Esophagus squamous epithelium (tissue), 5 donors: ENCODE results near the gene SPC25. TPM values are rescaled to one million over a fixed set of nuclear protein-coding genes. Genes with fewer than 3 reads are reported as not detected.
"Not testable (repeated sequence)": the region's sequence is repeated elsewhere in the genome, so short reads cannot be mapped to it uniquely, and the experiment has no call there.

ENCODE experiments used
- DNase-seq: peaks from one replicate; lab custom pipeline; 2025; lab: John Stamatoyannopoulos, UW
- H3K27ac ChIP-seq, 4 donors: fragments of 200-600 bp; sonication (generic); one replicate each; pipeline ENCODE4 v1.5.1; 2016 to 2019; ENCODE audit warnings: mild to moderate bottlenecking in 1 of 4
- H3K27me3 ChIP-seq, 4 donors: fragments of 200-600 bp; sonication (generic); 1 replicate in 3 of 4; 2 replicates in 1 of 4; pipeline versions ENCODE4 v1.5.1 to v1.6.0; 2017 to 2021; ENCODE audit warnings: antibody characterized with exemption in 1 of 4
- H3K36me3 ChIP-seq, 3 donors: fragments of 200-600 bp; sonication (generic); one replicate each; pipeline ENCODE4 v1.5.1; 2016 to 2019
- H3K4me1 ChIP-seq, 3 donors: fragments of 200-600 bp; sonication (generic); one replicate each; pipeline ENCODE4 v1.5.1; 2017 to 2019
- H3K4me3 ChIP-seq, 4 donors: fragments of 200-600 bp; sonication (generic); 1 replicate in 3 of 4; 2 replicates in 1 of 4; pipeline ENCODE4 v1.5.1; 2016 to 2019; ENCODE audit warnings: mild to moderate bottlenecking in 2 of 4, moderate library complexity in 1 of 4
- H3K9me3 ChIP-seq, 3 donors: fragments of 200-600 bp; sonication (generic); one replicate each; pipeline ENCODE4 v1.5.1; 2016 to 2019
- CTCF ChIP-seq, 6 experiments: fragments of 450-650 bp in 4 of 6; fragments of 200-600 bp in 2 of 6; sonication (generic) in 2 of 6; IDR thresholded peaks; one replicate each; pipeline ENCODE4 v1.5.1; 2016 to 2019; ENCODE audit warnings: antibody characterized with exemption in 6 of 6, mild to moderate bottlenecking in 4 of 6, moderate library complexity in 4 of 6
- POLR2A ChIP-seq, 4 donors: fragments of 450-650 bp; IDR thresholded peaks; one replicate each; pipeline ENCODE4 v1.6.1; 2017; ENCODE audit warnings: antibody characterized with exemption in 4 of 4, mild to moderate bottlenecking in 4 of 4, moderate library complexity in 3 of 4
- WGBS, 2 donors: methylation state at CpG; one replicate each; pipeline ENCODE4 v1.1.5; 2018; 5-methylcytosine and 5-hydroxymethylcytosine counted together
- intact Hi-C: fragments of 100-400 bp; cut with DNase I; formaldehyde crosslinking; loops from one replicate; pipeline ENCODE4 v1.15.0; 2022
- total RNA-seq, 4 donors: library from RNA; depleted of rRNA; stranded (reverse); fragments of >200 nt; gene quantifications; one replicate each; pipeline ENCODE4 v1.1.0, GENCODE V29; 2016
- donor health status: DM: yes; HTN: yes; CAD: no.

The SPC25 gene
- total RNA-seq: 10 to 100 TPM in 1 of 4 donors, 1 to 10 TPM in 3; 2.2 to 11.7 (median 4.2) TPM

- Histone ChIP-seq H3K9me3 (no peaks in the 10 kb centered on the region), H3K36me3 (no peaks in the 10 kb centered on the region), H3K27me3 (no peaks in the 10 kb centered on the region), H3K4me1 (peaks cover 6 to 17% (median 8%) of the 10 kb centered on the region in 3 donors), H3K4me3 (peak within 1 kb of the TSS; percentile 48 to 79 (median 62)), H3K27ac (peak within 1 kb of the TSS in 1 of 4 donors; percentile 28)
- WGBS, 2 donors: 1 to 2% methylated on average over 16 to 33 of the region's 38 CpGs
- peak; percentile 23 for DNase-seq
- intact Hi-C loops: no loop called here
- peak in 4 of 6 experiments; percentile 9 to 46 (median 22) for TF ChIP-seq CTCF (IDR thresholded peaks at IDR 0.05)
- no peak for TF ChIP-seq POLR2A (IDR thresholded peaks at IDR 0.05)
These were observed at the start of gene SPC25 for GRCh38 chr2:168890006-168890782. SPC25 (minus strand) TSS chr2:168890430; CDS start chr2:168889519, 911 bp downstream.

- Histone ChIP-seq H3K9me3 (no peaks in the 10 kb centered on the region), H3K36me3 (no peaks in the 10 kb centered on the region), H3K4me3 (no peak overlapping the region), H3K4me1 (peaks cover 0 to 4% (median 0%) of the 10 kb centered on the region in 3 donors), H3K27me3 (peaks cover 0 to 5% (median 0%) of the 10 kb centered on the region in 4 donors), H3K27ac (no peak overlapping the region)
- WGBS, 2 donors: 72 to 90% methylated on average over 4 of the region's 4 CpGs
- TF ChIP-seq POLR2A (IDR thresholded peaks at IDR 0.05) (no peak), CTCF (IDR thresholded peaks at IDR 0.05) (no peak)
- DNase-seq: no peak
- intact Hi-C loops: no loop called here
These were observed 49.7 kb upstream of the SPC25 start for GRCh38 chr2:168939918-168940317.

- WGBS, 2 donors: 82 to 83% methylated on average over 1 of the region's 1 CpG
- intact Hi-C loops: no loop called here
- no peak overlapping the region for H3K27ac ChIP-seq
- peaks cover 0 to 5% (median 0%) of the 10 kb centered on the region in 3 donors for H3K4me1 ChIP-seq
- DNase-seq: no peak
- H3K27me3 ChIP-seq: peaks cover 0 to 2% (median 0%) of the 10 kb centered on the region in 4 donors
- H3K9me3 ChIP-seq: no peaks in the 10 kb centered on the region
- TF ChIP-seq CTCF (IDR thresholded peaks at IDR 0.05): no peak
- no peak for TF ChIP-seq POLR2A (IDR thresholded peaks at IDR 0.05)
- H3K4me3 ChIP-seq: no peak overlapping the region
- H3K36me3 ChIP-seq: no peaks in the 10 kb centered on the region
These were observed 48.8 kb upstream of the SPC25 start for GRCh38 chr2:168939061-168939460.

GRCh38 chr2:168935810-168936581 lies 45.8 kb upstream of the SPC25 start:
- Histone ChIP-seq H3K36me3 (no peaks in the 10 kb centered on the region), H3K4me1 (peaks cover 0 to 5% (median 0%) of the 10 kb centered on the region in 3 donors), H3K27me3 (no peaks in the 10 kb centered on the region), H3K4me3 (no peak overlapping the region), H3K27ac (no peak overlapping the region), H3K9me3 (no peaks in the 10 kb centered on the region)
- WGBS, 2 donors: 77 to 78% methylated on average over 14 of the region's 14 CpGs
- DNase-seq: no peak
- intact Hi-C loops: no loop called here
- TF ChIP-seq POLR2A (IDR thresholded peaks at IDR 0.05): no peak
- TF ChIP-seq CTCF (IDR thresholded peaks at IDR 0.05): no peak

- Histone ChIP-seq H3K9me3 (no peaks in the 10 kb centered on the region), H3K4me1 (peaks cover 0 to 5% (median 0%) of the 10 kb centered on the region in 3 donors), H3K27me3 (no peaks in the 10 kb centered on the region), H3K36me3 (no peaks in the 10 kb centered on the region), H3K4me3 (no peak overlapping the region), H3K27ac (no peak overlapping the region)
- no peak for DNase-seq
- TF ChIP-seq POLR2A (IDR thresholded peaks at IDR 0.05): no peak
- TF ChIP-seq CTCF (IDR thresholded peaks at IDR 0.05): no peak
- 60 to 82% methylated on average over 2 of the region's 2 CpGs for WGBS, 2 donors
- intact Hi-C loops: no loop called here
These were observed 44.6 kb upstream of the SPC25 start for GRCh38 chr2:168934826-168935225.

- H3K9me3 ChIP-seq, DNase-seq, intact Hi-C loops, H3K4me1 ChIP-seq, H3K27me3 ChIP-seq, H3K27ac ChIP-seq, H3K36me3 ChIP-seq, H3K4me3 ChIP-seq: not testable (repeated sequence)
- WGBS, 2 donors: 91 to 94% methylated on average over 3 to 4 of the region's 4 CpGs
These were observed 41.9 kb upstream of the SPC25 start for GRCh38 chr2:168932174-168932573.
